Naive thymus-derived CD4-positive, alpha-beta T cell (primary cell): ENCODE measurements around the gene TGFBI. TPM values are rescaled to one million over a fixed set of nuclear protein-coding genes. Genes with fewer than 3 reads are reported as not detected.

Experiments used
- ATAC-seq: fragments of 150-1000 bp; cut with Tn5 transposase; 2 replicates; pipeline ENCODE4 v1.10.0; 2021; ENCODE audit warnings: mild to moderate bottlenecking, moderate library complexity
- CTCF ChIA-PET: fragments of 350-600 bp; sonication (Branson Sonifier 250); formaldehyde crosslinking; loops from one replicate; lab custom pipeline; 2021; ENCODE audit warnings: antibody characterized with exemption; lab: Charles Lee
- POLR2A ChIA-PET: fragments of 350-600 bp; sonication (Branson Sonifier 250); formaldehyde crosslinking; loops from one replicate; lab custom pipeline; 2021; ENCODE audit warnings: antibody characterized with exemption, inconsistent platforms; lab: Charles Lee
- DNase-seq, 9 donors: peaks; one replicate each; pipeline versions ENCODE4 v3.0.0 to v3.0.0-alpha.2; 2020 to 2022; ENCODE audit warnings: mixed read lengths in 1 of 9
- H3K27ac ChIP-seq: one replicate; pipeline ENCODE4 v1.7.0; 2013; ENCODE audit warnings: mild to moderate bottlenecking, low read depth, low read length, moderate library complexity
- H3K27me3 ChIP-seq, 2 donors: one replicate each; pipeline ENCODE4 v1.7.0; 2013; ENCODE audit warnings: low read length in 2 of 2, mild to moderate bottlenecking in 2 of 2, moderate library complexity in 2 of 2; ENCODE audit not compliant: control insufficient read depth in 2 of 2, insufficient read depth in 2 of 2
- H3K36me3 ChIP-seq, 3 experiments: 1 replicate in 2 of 3; 2 replicates in 1 of 3; pipeline ENCODE4 v1.7.0; 2013; ENCODE audit warnings: low read length in 3 of 3, mild to moderate bottlenecking in 3 of 3, moderate library complexity in 1 of 3; ENCODE audit not compliant: insufficient read depth in 3 of 3, control insufficient read depth in 2 of 3
- H3K4me1 ChIP-seq, 2 donors: one replicate each; pipeline ENCODE4 v1.7.0; 2013; ENCODE audit warnings: low read length in 2 of 2, mild to moderate bottlenecking in 2 of 2, moderate library complexity in 1 of 2; ENCODE audit not compliant: control insufficient read depth in 2 of 2, insufficient read depth in 2 of 2
- H3K4me3 ChIP-seq: 2 replicates; pipeline ENCODE4 v1.7.0; 2013; ENCODE audit warnings: mild to moderate bottlenecking, low read length
- H3K9me3 ChIP-seq, 3 experiments: 1 replicate in 2 of 3; 2 replicates in 1 of 3; pipeline ENCODE4 v1.7.0; 2013; ENCODE audit warnings: low read length in 3 of 3; ENCODE audit not compliant: control insufficient read depth in 2 of 3
- H3K27ac Mint-ChIP-seq, 9 donors: one replicate each; pipeline ENCODE4 v1.8.0; 2020 to 2022; ENCODE audit warnings: mixed read lengths in 9 of 9, mild to moderate bottlenecking in 8 of 9, moderate library complexity in 5 of 9, inconsistent platforms in 2 of 9
- H3K27me3 Mint-ChIP-seq, 5 donors: one replicate each; pipeline ENCODE4 v1.8.0; 2021 to 2022; ENCODE audit warnings: mixed read lengths in 5 of 5, mild to moderate bottlenecking in 1 of 5
- H3K36me3 Mint-ChIP-seq, 5 donors: one replicate each; pipeline ENCODE4 v1.8.0; 2020 to 2022; ENCODE audit warnings: mixed read lengths in 5 of 5, mild to moderate bottlenecking in 3 of 5, inconsistent platforms in 1 of 5
- H3K4me1 Mint-ChIP-seq, 7 donors: one replicate each; pipeline ENCODE4 v1.8.0; 2020 to 2022; ENCODE audit warnings: mixed read lengths in 7 of 7, mild to moderate bottlenecking in 3 of 7, inconsistent platforms in 1 of 7
- H3K4me3 Mint-ChIP-seq, 10 donors: one replicate each; pipeline ENCODE4 v1.8.0; 2020 to 2022; ENCODE audit warnings: mild to moderate bottlenecking in 10 of 10, mixed read lengths in 10 of 10, moderate library complexity in 6 of 10, inconsistent platforms in 2 of 10
- H3K9me3 Mint-ChIP-seq, 11 donors: one replicate each; pipeline ENCODE4 v1.8.0; 2020 to 2022; ENCODE audit warnings: mixed read lengths in 11 of 11, mild to moderate bottlenecking in 4 of 11, inconsistent platforms in 1 of 11, moderate library complexity in 1 of 11
- intact Hi-C, 2 donors: fragments of 100-400 bp; cut with micrococcal nuclease; formaldehyde crosslinking; loops; one replicate each; pipeline ENCODE4 v1.15.1; 2023
- polyA plus RNA-seq, 2 donors: library from polyadenylated mRNA; unstranded; fragments of 300-500 nt; fragmentation: Illumina TruSeq; gene quantifications; one replicate each; pipeline ENCODE4 v1.2.3, GENCODE V29; 2021
- total RNA-seq, 6 experiments: library from RNA in 5 of 6; stranded (reverse) in 5 of 6; gene quantifications; 1 replicate in 5 of 6; 2 replicates in 1 of 6; pipeline ENCODE4 v1.2.3 and lab custom pipeline; 2021 to 2026

Gene TGFBI
- total and polyA plus RNA-seq, 7 experiments from 2014 or later = 0.07 to 167 (median 18.5) TPM; not detected in 1

GRCh38 chr5:136007271-136007670, 21.5 kb upstream of the TGFBI start:
- intact Hi-C loops = no loop called here

DNA sequence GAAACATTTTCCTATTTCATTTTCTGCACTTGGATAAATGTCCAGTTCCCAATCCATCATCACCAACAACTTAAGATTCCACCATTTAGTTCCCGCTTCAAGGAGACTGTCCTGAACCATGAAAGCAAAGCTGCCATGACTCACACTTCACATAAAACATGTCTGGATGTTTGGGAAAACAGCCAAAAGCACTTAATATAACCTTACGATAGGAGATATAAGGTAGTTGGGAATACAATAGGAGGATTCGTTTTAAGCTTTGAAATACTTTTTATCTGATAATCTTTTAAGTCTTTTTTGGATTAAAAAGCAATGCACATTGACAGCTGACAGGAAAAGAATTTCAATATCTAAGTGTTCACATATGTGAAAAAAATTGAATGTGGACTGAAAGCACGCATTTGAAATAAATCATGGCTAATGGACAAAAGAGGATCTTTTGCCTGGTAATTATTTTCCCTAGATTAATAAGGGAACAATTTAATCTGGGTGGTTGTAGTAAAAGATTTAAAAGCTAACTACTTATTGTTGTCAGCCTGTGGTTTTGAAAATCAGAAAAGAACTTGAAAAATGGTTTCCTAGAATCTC, 17.3 kb upstream of the TGFBI start:
- Mint-ChIP-seq H3K9me3 (peaks cover 0 to 5% (median 0%) of the 10 kb centered on the region in 11 donors), H3K4me3 (no peak overlapping the region), H3K4me1 (peaks cover 0 to 9% (median 0%) of the 10 kb centered on the region in 7 donors), H3K36me3 (peaks cover 0 to 5% (median 0%) of the 10 kb centered on the region in 5 donors), H3K27ac (no peak overlapping the region), H3K27me3 (peaks cover 29 to 40% (median 33%) of the 10 kb centered on the region in 5 donors)
- DNase-seq (no peak), ATAC-seq (no peak)
- Histone ChIP-seq H3K9me3 (no peaks in the 10 kb centered on the region), H3K27me3 (peaks cover 0 to 3% of the 10 kb centered on the region in 2 donors), H3K27ac (no peak overlapping the region), H3K4me3 (no peak overlapping the region), H3K36me3 (no peaks in the 10 kb centered on the region), H3K4me1 (no peaks in the 10 kb centered on the region)
- intact Hi-C loops = no loop called here
- CTCF ChIA-PET = no interaction called here
- POLR2A ChIA-PET = no interaction called here

More at GRCh38 chr5:136007271-136007670, 21.5 kb upstream of the TGFBI start:
- Mint-ChIP-seq H3K36me3 (no peaks in the 10 kb centered on the region), H3K27me3 (peaks cover 10 to 27% (median 21%) of the 10 kb centered on the region in 5 donors), H3K4me3 (no peak overlapping the region), H3K4me1 (no peaks in the 10 kb centered on the region), H3K9me3 (peaks cover 0 to 3% (median 0%) of the 10 kb centered on the region in 11 donors), H3K27ac (no peak overlapping the region)
- H3K27ac ChIP-seq = no peak overlapping the region
- H3K4me1 ChIP-seq = no peaks in the 10 kb centered on the region
- H3K9me3 ChIP-seq = no peaks in the 10 kb centered on the region
- no peak for ATAC-seq
- no peak overlapping the region for H3K4me3 ChIP-seq
- POLR2A ChIA-PET = no interaction called here
- H3K36me3 ChIP-seq = no peaks in the 10 kb centered on the region
- DNase-seq = no peak
- CTCF ChIA-PET = no interaction called here
- H3K27me3 ChIP-seq = no peaks in the 10 kb centered on the region

DNA sequence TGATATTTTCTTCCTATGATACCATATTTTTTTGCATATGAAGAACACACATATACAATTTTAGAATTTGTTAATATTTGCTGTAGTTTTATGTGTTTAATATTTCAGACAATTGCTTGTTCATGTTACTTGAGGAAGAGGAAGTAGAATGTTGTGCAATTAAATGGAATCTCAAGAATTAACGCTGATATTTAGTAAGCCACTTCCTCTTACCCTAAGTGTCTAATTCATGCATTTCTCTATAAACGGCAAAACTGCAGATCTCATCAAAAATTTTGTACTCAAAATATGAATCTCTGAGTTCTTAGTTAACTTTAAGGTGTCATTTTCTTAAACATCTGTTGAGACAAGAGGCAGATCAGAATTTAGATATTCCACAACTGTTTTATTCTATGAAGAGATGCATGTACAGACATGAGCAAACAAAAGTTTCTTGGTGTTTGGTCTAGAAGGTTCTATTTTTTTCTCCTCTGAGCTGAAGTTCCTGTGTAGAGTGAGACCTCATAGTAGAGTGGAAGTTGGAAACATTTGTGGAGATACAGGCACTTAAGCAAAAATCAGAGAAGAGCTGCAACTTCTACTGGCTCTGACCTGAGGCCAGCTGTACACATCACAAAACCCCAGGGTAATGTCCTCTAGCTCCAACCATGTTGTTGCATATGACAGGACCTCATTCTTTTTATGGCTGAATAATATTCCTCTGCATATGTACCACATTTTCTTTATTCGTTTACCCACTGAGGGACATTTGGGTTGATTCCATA, 16.6 kb upstream of the TGFBI start:
- H3K27me3 Mint-ChIP-seq = peaks cover 27 to 40% (median 31%) of the 10 kb centered on the region in 5 donors
- no peaks in the 10 kb centered on the region for H3K36me3 ChIP-seq
- H3K36me3 Mint-ChIP-seq = peaks cover 0 to 5% (median 0%) of the 10 kb centered on the region in 5 donors
- H3K27me3 ChIP-seq = peaks cover 0 to 3% of the 10 kb centered on the region in 2 donors
- H3K4me1 Mint-ChIP-seq = peaks cover 0 to 9% (median 0%) of the 10 kb centered on the region in 7 donors
- intact Hi-C loops = no loop called here
- H3K4me3 ChIP-seq = no peak overlapping the region
- POLR2A ChIA-PET = no interaction called here
- no peak overlapping the region for H3K27ac ChIP-seq
- ATAC-seq = peak; percentile 62
- H3K9me3 Mint-ChIP-seq = peaks cover 0 to 5% (median 0%) of the 10 kb centered on the region in 11 donors
- CTCF ChIA-PET = no interaction called here
- no peaks in the 10 kb centered on the region for H3K4me1 ChIP-seq
- no peak overlapping the region for H3K27ac Mint-ChIP-seq
- H3K4me3 Mint-ChIP-seq = no peak overlapping the region
- H3K9me3 ChIP-seq = no peaks in the 10 kb centered on the region
- DNase-seq = no peak

DNA sequence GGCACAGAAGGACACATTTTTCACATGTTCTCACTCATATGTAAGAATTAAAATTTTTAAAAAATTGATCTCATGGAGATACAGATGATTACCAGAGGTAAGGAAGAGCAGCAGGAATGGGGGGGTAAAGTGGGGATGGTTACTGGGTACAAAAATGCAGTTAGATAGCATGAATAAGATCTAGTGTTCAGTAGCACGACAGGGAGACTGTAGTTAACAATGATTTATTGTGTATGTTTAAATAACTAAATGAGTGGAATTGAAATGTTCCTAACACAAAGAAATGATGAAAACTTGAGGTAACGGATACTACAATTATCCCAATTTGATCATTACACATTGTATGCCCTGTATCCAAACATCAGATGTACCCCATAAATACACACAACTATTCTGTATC, 15.2 kb upstream of the TGFBI start:
- CTCF ChIA-PET = no interaction called here
- peaks cover 0 to 9% (median 0%) of the 10 kb centered on the region in 7 donors for H3K4me1 Mint-ChIP-seq
- H3K4me3 Mint-ChIP-seq = no peak overlapping the region
- peaks cover 18 to 35% (median 22%) of the 10 kb centered on the region in 5 donors for H3K27me3 Mint-ChIP-seq
- intact Hi-C loops = no loop called here
- peaks cover 0 to 5% (median 0%) of the 10 kb centered on the region in 5 donors for H3K36me3 Mint-ChIP-seq
- no peaks in the 10 kb centered on the region for H3K36me3 ChIP-seq
- H3K27ac ChIP-seq = no peak overlapping the region
- H3K27me3 ChIP-seq = peaks cover 0 to 3% of the 10 kb centered on the region in 2 donors
- POLR2A ChIA-PET = no interaction called here
- peaks cover 0 to 5% (median 0%) of the 10 kb centered on the region in 11 donors for H3K9me3 Mint-ChIP-seq
- H3K27ac Mint-ChIP-seq = no peak overlapping the region
- no peaks in the 10 kb centered on the region for H3K9me3 ChIP-seq
- H3K4me1 ChIP-seq = no peaks in the 10 kb centered on the region
- ATAC-seq = no peak
- DNase-seq = no peak
- H3K4me3 ChIP-seq = no peak overlapping the region

- Histone ChIP-seq H3K27ac (no peak overlapping the region), H3K4me1 (no peaks in the 10 kb centered on the region), H3K27me3 (peaks cover 0 to 3% of the 10 kb centered on the region in 2 donors), H3K9me3 (no peaks in the 10 kb centered on the region), H3K36me3 (no peaks in the 10 kb centered on the region), H3K4me3 (no peak overlapping the region)
- H3K9me3 Mint-ChIP-seq = peaks cover 0 to 5% (median 0%) of the 10 kb centered on the region in 11 donors
- ChIA-PET POLR2A (no interaction called here), CTCF (no interaction called here)
- H3K36me3 Mint-ChIP-seq = peaks cover 0 to 5% (median 0%) of the 10 kb centered on the region in 5 donors
- no peak overlapping the region for H3K27ac Mint-ChIP-seq
- DNase-seq (no peak), ATAC-seq (no peak)
- H3K27me3 Mint-ChIP-seq = peaks cover 15 to 35% (median 22%) of the 10 kb centered on the region in 5 donors
- peaks cover 0 to 9% (median 0%) of the 10 kb centered on the region in 7 donors for H3K4me1 Mint-ChIP-seq
- H3K4me3 Mint-ChIP-seq = no peak overlapping the region
- intact Hi-C loops = no loop called here
Observed at GRCh38 chr5:136014049-136015002, 14.5 kb upstream of the TGFBI start.

DNA sequence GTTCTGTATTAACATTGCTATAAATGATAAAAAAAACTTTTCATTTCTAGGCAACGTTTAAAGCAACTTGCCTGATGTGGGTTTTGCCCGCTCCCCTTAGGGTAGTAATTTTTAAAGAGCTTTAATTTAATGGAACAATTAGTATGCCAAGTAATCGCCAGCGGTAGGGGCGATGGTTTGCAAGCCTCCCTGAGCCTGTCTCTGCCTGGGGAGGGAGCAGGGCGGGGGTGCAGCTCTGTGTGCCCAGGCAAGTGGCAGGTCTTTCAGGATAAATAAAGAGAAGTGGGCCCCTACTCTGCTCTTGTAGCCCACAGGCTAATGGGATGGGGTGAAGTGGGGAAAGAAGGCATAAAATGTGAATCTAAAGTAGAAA, 13.8 kb upstream of the TGFBI start:
- Mint-ChIP-seq H3K4me1 (peaks cover 0 to 9% (median 0%) of the 10 kb centered on the region in 7 donors), H3K27ac (no peak overlapping the region), H3K36me3 (peaks cover 0 to 5% (median 0%) of the 10 kb centered on the region in 5 donors), H3K4me3 (no peak overlapping the region), H3K9me3 (peaks cover 0 to 5% (median 0%) of the 10 kb centered on the region in 11 donors), H3K27me3 (peaks cover 13 to 35% (median 22%) of the 10 kb centered on the region in 5 donors)
- H3K27ac ChIP-seq = no peak overlapping the region
- H3K4me3 ChIP-seq = no peak overlapping the region
- H3K36me3 ChIP-seq = no peaks in the 10 kb centered on the region
- H3K27me3 ChIP-seq = peaks cover 0 to 3% of the 10 kb centered on the region in 2 donors
- intact Hi-C loops = no loop called here
- ATAC-seq (no peak), DNase-seq (no peak)
- no peaks in the 10 kb centered on the region for H3K9me3 ChIP-seq
- ChIA-PET POLR2A (no interaction called here), CTCF (no interaction called here)
- no peaks in the 10 kb centered on the region for H3K4me1 ChIP-seq
